ENCODE results near the gene PEX5L.

DNA sequence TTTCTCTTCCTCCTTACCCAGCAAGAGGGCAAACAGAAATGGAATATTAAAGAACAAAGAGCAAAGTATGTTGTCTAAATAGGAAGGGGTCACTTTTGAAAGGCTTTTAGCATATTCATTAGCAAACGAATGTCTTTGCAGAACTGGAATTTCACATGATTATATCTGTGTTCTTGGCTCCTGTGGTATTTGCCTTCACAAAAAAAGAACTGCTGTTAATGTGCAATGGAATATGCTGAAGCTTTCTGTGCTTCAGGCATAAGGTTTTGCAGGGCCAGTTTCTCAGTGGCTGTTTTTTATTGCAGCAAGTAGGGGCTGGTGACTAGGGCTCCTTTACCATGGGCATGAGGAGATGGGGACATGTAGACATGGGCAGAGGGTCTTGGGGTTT lies 210.5 kb downstream of the PEX5L start:
- TF ChIP-seq, protein P1, sequence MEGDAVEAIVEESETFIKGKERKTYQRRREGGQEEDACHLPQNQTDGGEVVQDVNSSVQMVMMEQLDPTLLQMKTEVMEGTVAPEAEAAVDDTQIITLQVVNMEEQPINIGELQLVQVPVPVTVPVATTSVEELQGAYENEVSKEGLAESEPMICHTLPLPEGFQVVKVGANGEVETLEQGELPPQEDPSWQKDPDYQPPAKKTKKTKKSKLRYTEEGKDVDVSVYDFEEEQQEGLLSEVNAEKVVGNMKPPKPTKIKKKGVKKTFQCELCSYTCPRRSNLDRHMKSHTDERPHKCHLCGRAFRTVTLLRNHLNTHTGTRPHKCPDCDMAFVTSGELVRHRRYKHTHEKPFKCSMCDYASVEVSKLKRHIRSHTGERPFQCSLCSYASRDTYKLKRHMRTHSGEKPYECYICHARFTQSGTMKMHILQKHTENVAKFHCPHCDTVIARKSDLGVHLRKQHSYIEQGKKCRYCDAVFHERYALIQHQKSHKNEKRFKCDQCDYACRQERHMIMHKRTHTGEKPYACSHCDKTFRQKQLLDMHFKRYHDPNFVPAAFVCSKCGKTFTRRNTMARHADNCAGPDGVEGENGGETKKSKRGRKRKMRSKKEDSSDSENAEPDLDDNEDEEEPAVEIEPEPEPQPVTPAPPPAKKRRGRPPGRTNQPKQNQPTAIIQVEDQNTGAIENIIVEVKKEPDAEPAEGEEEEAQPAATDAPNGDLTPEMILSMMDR (IDR thresholded peaks at IDR 0.05; ENCODE audit: low read depth, low read length): no peak
- no peak for TF ChIP-seq POLR2A (IDR thresholded peaks at IDR 0.05; ENCODE audit: extremely low read depth, insufficient read length)
